ENCODE data around the gene URB1.

Gene URB1

GRCh38 chr21:32319012-32319411 lies 73.8 kb downstream of the URB1 start:
- no peak overlapping the region for H3K27ac ChIP-seq
- ChIA-PET CTCF (interaction anchor here (0.7 kb wide), 1 partner anchor 687 kb away, joined by 3 read pairs; no protein-coding TSS in a partner anchor), POLR2A (ENCODE audit: low non-redundant PET) (no interaction called here)
- no peak for DNase-seq (ENCODE audit: low spot score)
- no peak for TF ChIP-seq CTCF (conservative IDR thresholded peaks at IDR 0.05; ENCODE audit: low read depth)

- no peak for DNase-seq (ENCODE audit: low spot score)
- POLR2A ChIA-PET (ENCODE audit: low non-redundant PET): no interaction called here
- CTCF ChIA-PET: no interaction called here
- no peak for TF ChIP-seq CTCF (conservative IDR thresholded peaks at IDR 0.05; ENCODE audit: low read depth)
- no peak overlapping the region for H3K27ac ChIP-seq
Measured at GRCh38 chr21:32317726-32318125, 75.1 kb downstream of the URB1 start.

- peak overlapping the region; percentile 15; the same call in 1 of the 2 replicates for H3K27ac ChIP-seq
- DNase-seq (ENCODE audit: low spot score): no peak
- no peak for TF ChIP-seq CTCF (conservative IDR thresholded peaks at IDR 0.05; ENCODE audit: low read depth)
- CTCF ChIA-PET: no interaction called here
- POLR2A ChIA-PET (ENCODE audit: low non-redundant PET): no interaction called here
Measured at GRCh38 chr21:32316361-32317215, 76.2 kb downstream of the URB1 start.

GRCh38 chr21:32315511-32316281 lies 77.1 kb downstream of the URB1 start:
- TF ChIP-seq CTCF (conservative IDR thresholded peaks at IDR 0.05; ENCODE audit: low read depth): no peak
- ChIA-PET CTCF (no interaction called here), POLR2A (ENCODE audit: low non-redundant PET) (no interaction called here)
- DNase-seq (ENCODE audit: low spot score): no peak
- H3K27ac ChIP-seq: peak overlapping the region; percentile 15; the same call in 1 of the 2 replicates

GRCh38 chr21:32314806-32315205 lies 78.0 kb downstream of the URB1 start:
- no peak overlapping the region for H3K27ac ChIP-seq
- DNase-seq (ENCODE audit: low spot score): no peak
- no peak for TF ChIP-seq CTCF (conservative IDR thresholded peaks at IDR 0.05; ENCODE audit: low read depth)
- ChIA-PET CTCF (no interaction called here), POLR2A (ENCODE audit: low non-redundant PET) (no interaction called here)

GRCh38 chr21:32312976-32313375 lies 79.8 kb downstream of the URB1 start:
- POLR2A ChIA-PET (ENCODE audit: low non-redundant PET): no interaction called here
- no peak overlapping the region for H3K27ac ChIP-seq
- no peak for DNase-seq (ENCODE audit: low spot score)
- CTCF ChIA-PET: no interaction called here
- TF ChIP-seq CTCF (conservative IDR thresholded peaks at IDR 0.05; ENCODE audit: low read depth): no peak
